Immature natural killer cell (primary cell): ENCODE data around the gene ZNF230. TPM values are rescaled to one million over a fixed set of nuclear protein-coding genes. Genes with fewer than 3 reads are reported as not detected.

Experiments used
- DNase-seq, 3 donors: peaks; one replicate each; pipeline ENCODE4 v3.0.0; 2022; ENCODE audit warnings: mixed read lengths in 1 of 3
- H3K27ac Mint-ChIP-seq, 6 donors: one replicate each; pipeline ENCODE4 v1.8.0; 2020; ENCODE audit warnings: mixed read lengths in 6 of 6, mild to moderate bottlenecking in 5 of 6, inconsistent platforms in 4 of 6, moderate library complexity in 3 of 6
- H3K27me3 Mint-ChIP-seq, 3 donors: one replicate each; pipeline ENCODE4 v1.8.0; 2020 to 2021; ENCODE audit warnings: low read depth in 3 of 3, mild to moderate bottlenecking in 3 of 3, mixed read lengths in 3 of 3, moderate library complexity in 3 of 3, inconsistent platforms in 1 of 3
- H3K36me3 Mint-ChIP-seq, 3 donors: one replicate each; pipeline ENCODE4 v1.8.0; 2020; ENCODE audit warnings: mixed read lengths in 3 of 3, inconsistent platforms in 2 of 3, mild to moderate bottlenecking in 2 of 3
- H3K4me1 Mint-ChIP-seq, 2 donors: one replicate each; pipeline ENCODE4 v1.8.0; 2020; ENCODE audit warnings: inconsistent platforms in 2 of 2, mild to moderate bottlenecking in 2 of 2, mixed read lengths in 2 of 2, moderate library complexity in 1 of 2
- H3K4me3 Mint-ChIP-seq, 5 donors: one replicate each; pipeline ENCODE4 v1.8.0; 2020; ENCODE audit warnings: mild to moderate bottlenecking in 5 of 5, mixed read lengths in 5 of 5, inconsistent platforms in 3 of 5, moderate library complexity in 3 of 5
- H3K9me3 Mint-ChIP-seq, 6 donors: one replicate each; pipeline ENCODE4 v1.8.0; 2020; ENCODE audit warnings: mild to moderate bottlenecking in 6 of 6, mixed read lengths in 6 of 6, inconsistent platforms in 4 of 6, moderate library complexity in 3 of 6
- polyA plus RNA-seq, 3 donors: library from polyadenylated mRNA; unstranded; fragments of 300-500 nt; fragmentation: Illumina TruSeq; gene quantifications; one replicate each; pipeline ENCODE4 v1.2.3, GENCODE V29; 2021

ZNF230 gene
- polyA plus RNA-seq, 3 donors from 2014 or later: 1.7 to 2.8 (median 2.5) TPM

DNA sequence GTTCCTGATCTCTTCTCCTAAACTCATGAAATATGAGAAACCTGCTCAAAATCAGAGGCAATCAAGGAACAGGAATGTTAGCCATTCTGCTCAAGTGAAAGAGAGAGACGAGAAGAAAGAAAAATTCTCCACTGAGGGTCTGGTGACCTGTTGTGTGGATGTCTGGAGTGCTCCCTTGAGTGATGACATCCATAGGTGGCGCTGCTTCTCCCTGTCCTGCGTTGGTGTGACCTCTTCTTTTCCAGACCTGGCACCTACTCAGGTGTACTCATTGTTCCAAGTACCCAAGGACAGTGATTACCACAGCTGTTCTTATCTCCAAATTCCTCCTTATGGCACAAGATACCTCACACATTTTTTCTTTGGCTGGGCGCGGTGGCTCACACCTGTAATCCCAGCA is 53.1 kb downstream of the ZNF230 start:
- Mint-ChIP-seq H3K4me1 (peaks cover 22 to 24% of the 10 kb centered on the region in 2 donors), H3K9me3 (peaks cover 0 to 7% (median under 1%) of the 10 kb centered on the region in 6 donors), H3K36me3 (peaks cover 20 to 51% (median 51%) of the 10 kb centered on the region in 3 donors), H3K4me3 (no peak overlapping the region), H3K27ac (no peak overlapping the region), H3K27me3 (peaks cover 0 to 8% (median 2%) of the 10 kb centered on the region in 3 donors)
- no peak for DNase-seq

DNA sequence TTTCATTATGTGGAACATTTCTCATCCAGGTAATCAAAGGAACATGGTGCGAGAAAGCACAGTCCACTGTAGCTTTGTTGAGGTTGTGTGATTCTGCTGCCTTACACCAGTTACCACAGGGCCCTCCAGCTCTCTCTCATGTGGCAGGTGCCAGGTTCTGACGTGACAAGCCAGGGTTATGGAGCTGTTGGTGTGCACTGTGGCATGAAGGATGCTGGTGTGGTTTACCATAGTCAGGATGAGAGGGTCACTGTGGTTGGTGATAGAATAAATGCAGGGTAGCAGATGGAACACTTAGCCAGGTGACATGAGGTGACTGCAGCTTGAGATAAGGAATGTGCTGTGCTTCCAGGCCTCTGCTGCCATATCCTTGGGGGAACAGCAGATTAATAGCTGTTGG is 56.5 kb downstream of the ZNF230 start:
- Mint-ChIP-seq H3K4me1 (no peaks in the 10 kb centered on the region), H3K36me3 (peaks cover 43 to 85% (median 85%) of the 10 kb centered on the region in 3 donors), H3K9me3 (peaks cover 0 to 7% (median 1%) of the 10 kb centered on the region in 6 donors), H3K27ac (no peak overlapping the region), H3K4me3 (no peak overlapping the region), H3K27me3 (no peaks in the 10 kb centered on the region)
- no peak for DNase-seq

DNA sequence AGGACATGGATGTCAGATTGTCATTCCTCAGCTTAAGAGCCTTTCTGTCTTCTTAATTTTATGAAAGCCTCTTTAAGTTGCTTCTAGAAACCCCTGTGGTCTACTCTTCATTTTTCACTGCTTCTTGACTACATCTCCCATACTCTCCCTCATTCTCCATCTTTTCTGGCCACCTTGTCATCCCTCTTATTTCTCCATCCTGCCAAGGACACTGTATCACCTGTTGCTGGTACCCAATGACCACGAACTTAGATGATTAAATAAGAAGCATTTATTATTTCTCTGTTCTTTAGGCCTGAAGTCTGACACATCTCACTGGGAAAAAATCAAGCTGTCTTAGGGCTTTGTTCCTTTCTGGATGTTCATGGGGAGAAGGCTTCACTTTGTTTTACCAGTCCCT is 58.3 kb downstream of the ZNF230 start:
- Mint-ChIP-seq H3K4me3 (no peak overlapping the region), H3K4me1 (no peaks in the 10 kb centered on the region)

More for the DNA sequence above, 58.3 kb downstream of the ZNF230 start:
- H3K27me3 Mint-ChIP-seq: no peaks in the 10 kb centered on the region
- H3K9me3 Mint-ChIP-seq: peaks cover 2 to 15% (median 9%) of the 10 kb centered on the region in 6 donors
- no peak overlapping the region for H3K27ac Mint-ChIP-seq
- peaks cover 54 to 84% (median 79%) of the 10 kb centered on the region in 3 donors for H3K36me3 Mint-ChIP-seq
- no peak for DNase-seq

Other genes with a start within 250 kb of the ZNF230 start
- gene SMG9, start 248.0 kb upstream of the ZNF230 start, polyA plus RNA-seq: 1 to 10 TPM; 1.9 to 9.3 (median 5.1) TPM
- under 1 TPM in 2 of 3 donors, not detected in 1; 0.19 to 0.27 TPM for gene KCNN4, start 222.0 kb upstream of the ZNF230 start, polyA plus RNA-seq
- 1 to 10 TPM in 1 of 3 donors, not detected in 2; 3.4 TPM for gene LYPD5, start 200.5 kb upstream of the ZNF230 start, polyA plus RNA-seq
- gene ZNF283, start 175.6 kb upstream of the ZNF230 start, polyA plus RNA-seq: 1 to 10 TPM in 2 of 3 donors, not detected in 1; 1.7 to 3.2 TPM
- gene ZNF404, start 119.0 kb upstream of the ZNF230 start, polyA plus RNA-seq: 1 to 10 TPM; 1.6 to 5.5 (median 2.3) TPM
- 10 to 100 TPM in 1 of 3 donors, 1 to 10 TPM in 2; 6.5 to 15.9 (median 7.7) TPM for gene ZNF45, start 67.7 kb upstream of the ZNF230 start, polyA plus RNA-seq
- 1 to 10 TPM in 1 of 3 donors, under 1 TPM in 1, not detected in 1; 0.67 to 3.0 TPM for gene ZNF221, start 51.7 kb upstream of the ZNF230 start, polyA plus RNA-seq
- gene ZNF155, start 18.8 kb upstream of the ZNF230 start, polyA plus RNA-seq: 1 to 10 TPM; 2.1 to 3.0 (median 2.6) TPM
- gene ZNF222, start 22.4 kb downstream of the ZNF230 start, polyA plus RNA-seq: 1 to 10 TPM in 2 of 3 donors, not detected in 1; 2.3 to 3.4 TPM
- 1 to 10 TPM; 1.7 to 2.5 (median 2.3) TPM for gene ZNF223, start 49.1 kb downstream of the ZNF230 start, polyA plus RNA-seq
- gene ZNF284, start 69.2 kb downstream of the ZNF230 start, polyA plus RNA-seq: under 1 TPM; 0.24 to 0.99 (median 0.84) TPM
- 10 to 100 TPM in 1 of 3 donors, 1 to 10 TPM in 2; 5.8 to 11.6 (median 7.2) TPM for gene ZNF224, start 91.4 kb downstream of the ZNF230 start, polyA plus RNA-seq
- gene ZNF225, start 110.4 kb downstream of the ZNF230 start, polyA plus RNA-seq: 1 to 10 TPM; 1.2 to 4.8 (median 2.4) TPM
- gene ZNF234, start 138.6 kb downstream of the ZNF230 start, polyA plus RNA-seq: 1 to 10 TPM; 2.7 to 7.4 (median 6.1) TPM
- 10 to 100 TPM; 23.1 to 41.4 (median 24.3) TPM for gene ZNF226, start 162.1 kb downstream of the ZNF230 start, polyA plus RNA-seq
- 10 to 100 TPM in 2 of 3 donors, 1 to 10 TPM in 1; 6.5 to 15.4 (median 12.8) TPM for gene ZNF227, start 209.6 kb downstream of the ZNF230 start, polyA plus RNA-seq